Stimulated activated CD4-positive, alpha-beta T cell treated with anti-CD3 and anti-CD28 coated beads, Interleukin-4, amount 100 ng/mL, for 4 hours (primary cell): ENCODE measurements around the gene CHRNA4.
"Not testable (repeated sequence)": the region's sequence is repeated elsewhere in the genome, so short reads cannot be mapped to it uniquely, and the experiment has no call there.

Source experiments
- DNase-seq, 2 experiments: peaks; one replicate each; pipeline ENCODE4 v3.0.0-alpha.2; 2020

The CHRNA4 gene

GRCh38 chr20:63397155-63397843 is 36.1 kb upstream of the CHRNA4 start:
- no peak for DNase-seq

GRCh38 chr20:63396300-63396699 is 35.2 kb upstream of the CHRNA4 start:
- no peak for DNase-seq

- DNase-seq: no peak
These were observed 34.6 kb upstream of the CHRNA4 start for GRCh38 chr20:63395723-63396122.

- no peak for DNase-seq
These were observed 33.8 kb upstream of the CHRNA4 start for GRCh38 chr20:63394920-63395455.

- DNase-seq: no peak
These were observed 33.1 kb upstream of the CHRNA4 start for GRCh38 chr20:63394069-63394919.

- DNase-seq: no peak
These were observed 32.4 kb upstream of the CHRNA4 start for GRCh38 chr20:63393566-63393965.

- no peak for DNase-seq
These were observed 31.6 kb upstream of the CHRNA4 start for GRCh38 chr20:63392465-63393365.

GRCh38 chr20:63387917-63388316 is 26.8 kb upstream of the CHRNA4 start:
- no peak for DNase-seq

- no peak for DNase-seq
These were observed 26.2 kb upstream of the CHRNA4 start for GRCh38 chr20:63387393-63387792.

GRCh38 chr20:63386491-63386890 is 25.3 kb upstream of the CHRNA4 start:
- no peak for DNase-seq

GRCh38 chr20:63385819-63386218 is 24.7 kb upstream of the CHRNA4 start:
- DNase-seq: no peak

- DNase-seq: no peak
These were observed 23.2 kb upstream of the CHRNA4 start for GRCh38 chr20:63384336-63384735.

- DNase-seq: no peak
These were observed 22.4 kb upstream of the CHRNA4 start for GRCh38 chr20:63383556-63383955.

GRCh38 chr20:63382551-63383300 is 21.6 kb upstream of the CHRNA4 start:
- no peak for DNase-seq

GRCh38 chr20:63381781-63382431 is 20.8 kb upstream of the CHRNA4 start:
- peak; percentile 6 to 38 for DNase-seq

GRCh38 chr20:63380346-63380870 is 19.3 kb upstream of the CHRNA4 start:
- no peak for DNase-seq

GRCh38 chr20:63379872-63380271 is 18.7 kb upstream of the CHRNA4 start:
- not testable (repeated sequence) for DNase-seq

- DNase-seq: no peak
These were observed 18.1 kb upstream of the CHRNA4 start for GRCh38 chr20:63379296-63379695.

GRCh38 chr20:63378626-63379025 is 17.5 kb upstream of the CHRNA4 start:
- DNase-seq: no peak

GRCh38 chr20:63377951-63378381 is 16.8 kb upstream of the CHRNA4 start:
- DNase-seq: no peak

- no peak for DNase-seq
These were observed 16.2 kb upstream of the CHRNA4 start for GRCh38 chr20:63377256-63377941.
